ENCODE data around the gene AFDN. TPM values are rescaled to one million over a fixed set of nuclear protein-coding genes. Genes with fewer than 3 reads are reported as not detected.

The AFDN gene
- total and polyA plus RNA-seq, 10 of the 15 experiments (the other 5 are each of a cell fraction or from before 2014, with no cell fraction given): 5.7 to 68.2 (median 45.1) TPM

DNA sequence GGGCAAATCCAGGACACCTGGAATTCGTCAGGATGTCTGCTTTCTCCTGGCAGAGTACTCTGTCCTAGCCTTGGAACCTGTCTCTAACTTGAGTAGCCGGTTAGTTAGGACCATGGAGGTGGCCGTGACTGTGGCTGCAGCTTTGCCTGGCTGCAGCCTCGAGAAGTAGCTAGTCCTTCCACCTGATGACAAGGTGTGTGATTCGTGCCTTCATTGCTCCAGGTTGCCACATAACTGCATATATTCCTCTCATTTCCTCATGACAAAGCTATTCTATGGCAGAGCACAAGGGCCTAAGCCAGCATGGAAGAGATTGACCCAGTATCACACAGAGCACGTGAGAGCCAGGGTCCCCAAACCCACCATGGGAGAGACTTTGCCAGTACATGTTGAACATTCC lies 130.9 kb downstream of the AFDN start:
- no TSS peak for BruUV-seq (replicated peaks)
- TF ChIP-seq SMC3 (IDR thresholded peaks at IDR 0.05; ENCODE audit: borderline replicate concordance, low read length): no peak
- no peak for TF ChIP-seq TBL1XR1 (IDR thresholded peaks at IDR 0.05; ENCODE audit: low read depth, low read length)
- no peak for TF ChIP-seq POLR2A (IDR thresholded peaks at IDR 0.05; ENCODE audit: low read depth, low read length)
- TF ChIP-seq NR2F1 (conservative IDR thresholded peaks at IDR 0.05): no peak
- no peak for TF ChIP-seq BRCA1 (IDR thresholded peaks at IDR 0.05; ENCODE audit: low read depth, low read length)
- TF ChIP-seq ASH2L (IDR thresholded peaks at IDR 0.05; ENCODE audit: borderline replicate concordance, low read depth): no peak
- no peak for TF ChIP-seq YY1 (IDR thresholded peaks at IDR 0.05; ENCODE audit: low read depth, low read length)
- DNase-seq (ENCODE audit: low read depth, low spot score): no peak
- SMC1A ChIA-PET (ENCODE audit: uncharacterized antibody, unreplicated experiment): no interaction called here
- POLR2A ChIA-PET: no interaction called here
- RAD21 ChIA-PET (ENCODE audit: unreplicated experiment): no interaction called here
- in situ Hi-C loops (cut with MboI): no loop called here
- CTCF ChIA-PET: no interaction called here
- Histone ChIP-seq H3K27ac (ENCODE audit: control insufficient read depth, insufficient read depth) (no peak overlapping the region), H2AFZ (ENCODE audit: control insufficient read depth, low read depth, low read length) (no peak overlapping the region), H4K20me1 (ENCODE audit: control insufficient read depth, insufficient read depth) (no peaks in the 10 kb centered on the region), H3K79me2 (ENCODE audit: control insufficient read depth, insufficient read depth, low read length) (no peaks in the 10 kb centered on the region), H3K9ac (ENCODE audit: control insufficient read depth, insufficient read depth, low read length) (no peak overlapping the region), H3K27me3 (replicated peaks in 1 of 2; ENCODE audit: control insufficient read depth in 2 of 2, insufficient read depth in 2 of 2, low read length in 1 of 2) (no peaks in the 10 kb centered on the region), H3K4me1 (ENCODE audit: control insufficient read depth, insufficient read depth, low read length) (no peaks in the 10 kb centered on the region), H3K36me3 (ENCODE audit: control insufficient read depth in 2 of 2, insufficient read depth in 2 of 2, low read length in 1 of 2) (peaks cover 0 to 2% of the 10 kb centered on the region in 2 experiments; a peak in 2 of 4 replicates), H3K4me3 (no peak overlapping the region), H3K9me3 (replicated peaks; ENCODE audit: control insufficient read depth, insufficient read depth, low read length) (no peaks in the 10 kb centered on the region), H3K4me2 (ENCODE audit: control insufficient read depth, insufficient read depth) (no peak overlapping the region)
- WGBS (ENCODE audit: insufficient coverage, insufficient replicate concordance, low lambda C conversion rate, missing lambda C conversion rate): 87% methylated on average over 6 of the region's 6 CpGs
- ATAC-seq: no peak
- no peak for FAIRE-seq
- intact Hi-C loops (cut with micrococcal nuclease; ENCODE audit: unreplicated experiment): no loop called here

DNA sequence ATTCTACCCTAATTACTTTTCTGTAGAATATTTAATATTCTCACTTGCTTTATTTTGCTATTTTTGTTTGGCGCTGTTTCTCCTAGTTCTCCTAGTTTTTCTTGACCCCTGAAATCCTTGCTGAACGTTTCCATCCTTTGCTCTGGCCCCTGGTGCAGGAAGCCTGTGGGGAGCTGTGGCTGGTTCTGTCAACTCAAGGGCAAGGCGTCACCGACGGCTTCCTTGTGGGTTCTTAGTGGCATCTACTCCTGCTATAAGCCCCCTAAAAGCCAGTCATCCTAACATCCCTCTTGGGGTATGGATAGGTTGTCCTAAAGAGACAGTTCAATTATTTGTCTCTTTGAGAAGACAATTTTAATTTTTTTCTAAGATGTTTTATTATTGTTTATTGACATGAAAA lies 133.9 kb downstream of the AFDN start:
- Histone ChIP-seq H3K4me1 (ENCODE audit: control insufficient read depth, insufficient read depth, low read length) (no peaks in the 10 kb centered on the region), H3K9ac (ENCODE audit: control insufficient read depth, insufficient read depth, low read length) (no peak overlapping the region), H3K27me3 (replicated peaks in 1 of 2; ENCODE audit: control insufficient read depth in 2 of 2, insufficient read depth in 2 of 2, low read length in 1 of 2) (no peaks in the 10 kb centered on the region), H3K79me2 (ENCODE audit: control insufficient read depth, insufficient read depth, low read length) (no peaks in the 10 kb centered on the region), H2AFZ (ENCODE audit: control insufficient read depth, low read depth, low read length) (no peak overlapping the region), H3K4me2 (ENCODE audit: control insufficient read depth, insufficient read depth) (no peak overlapping the region), H4K20me1 (ENCODE audit: control insufficient read depth, insufficient read depth) (no peaks in the 10 kb centered on the region), H3K4me3 (no peak overlapping the region), H3K9me3 (replicated peaks; ENCODE audit: control insufficient read depth, insufficient read depth, low read length) (no peaks in the 10 kb centered on the region), H3K27ac (ENCODE audit: control insufficient read depth, insufficient read depth) (no peak overlapping the region), H3K36me3 (ENCODE audit: control insufficient read depth in 2 of 2, insufficient read depth in 2 of 2, low read length in 1 of 2) (peaks cover 2 to 5% of the 10 kb centered on the region in 2 experiments; a peak in 3 of 4 replicates)
- WGBS (ENCODE audit: insufficient coverage, insufficient replicate concordance, low lambda C conversion rate, missing lambda C conversion rate): 89% methylated on average over 5 of the region's 5 CpGs
- no peak for ATAC-seq
- no TSS peak for BruUV-seq (replicated peaks)
- TF ChIP-seq PAX8 (IDR thresholded peaks at IDR 0.05): no peak
- RAD21 ChIA-PET (ENCODE audit: unreplicated experiment): no interaction called here
- POLR2A ChIA-PET: no interaction called here
- DNase-seq (ENCODE audit: low read depth, low spot score): no peak
- CTCF ChIA-PET: interaction anchor here (0.7 kb wide), 1 partner anchor 10 kb away, joined by 3 read pairs; no protein-coding TSS in a partner anchor
- intact Hi-C loops (cut with micrococcal nuclease; ENCODE audit: unreplicated experiment) (no loop called here), in situ Hi-C loops (cut with MboI) (no loop called here)
- no peak for FAIRE-seq
- SMC1A ChIA-PET (ENCODE audit: uncharacterized antibody, unreplicated experiment): no interaction called here

Data from GM12878 (cell line).